T-helper 22 cell (primary cell): Measurements from ENCODE around the gene KMT2B.
"Not testable (repeated sequence)": the region's sequence is repeated elsewhere in the genome, so short reads cannot be mapped to it uniquely, and the experiment has no call there.

Experiments
- DNase-seq: peaks from one replicate; pipeline ENCODE4 v3.0.0-alpha.2; 2020; ENCODE audit warnings: low read depth

KMT2B gene

GRCh38 chr19:35757231-35757748 is 39.5 kb downstream of the KMT2B start:
- DNase-seq = no peak

GRCh38 chr19:35757749-35758608 is 40.2 kb downstream of the KMT2B start, which contains the start of gene PROSER3:
TSS of gene PROSER3 (plus strand) at chr19:35758176. CDS start at chr19:35758216, 40 bp downstream.
- DNase-seq = peak; percentile 99

GRCh38 chr19:35759697-35760096 is 41.9 kb downstream of the KMT2B start:
- DNase-seq = no peak

GRCh38 chr19:35760711-35761349 is 43.0 kb downstream of the KMT2B start:
- DNase-seq = no peak

- no peak for DNase-seq
Observed at GRCh38 chr19:35764432-35765315, 46.9 kb downstream of the KMT2B start.

GRCh38 chr19:35766571-35767104 is 48.8 kb downstream of the KMT2B start:
- DNase-seq = no peak

- DNase-seq = no peak
Observed at GRCh38 chr19:35767288-35768081, 49.7 kb downstream of the KMT2B start.

GRCh38 chr19:35768082-35768421 is 50.2 kb downstream of the KMT2B start:
- no peak for DNase-seq

- not testable (repeated sequence) for DNase-seq
Observed at GRCh38 chr19:35772362-35772761, 54.6 kb downstream of the KMT2B start.

GRCh38 chr19:35773020-35773806 is 55.4 kb downstream of the KMT2B start:
- no peak for DNase-seq

- DNase-seq = no peak
Observed at GRCh38 chr19:35774274-35775045, 56.7 kb downstream of the KMT2B start.

- no peak for DNase-seq
Observed at GRCh38 chr19:35775046-35775297, 57.2 kb downstream of the KMT2B start.

- peak; percentile 96 for DNase-seq
Observed at GRCh38 chr19:35775298-35776101, 57.7 kb downstream of the KMT2B start, which contains the start of gene ARHGAP33. TSS of gene ARHGAP33 (plus strand) at chr19:35775564. CDS start at chr19:35775659, 95 bp downstream.

GRCh38 chr19:35776102-35776788 is 58.4 kb downstream of the KMT2B start:
- no peak for DNase-seq

GRCh38 chr19:35777086-35777841 is 59.5 kb downstream of the KMT2B start:
- DNase-seq = no peak

GRCh38 chr19:35777961-35778360 is 60.2 kb downstream of the KMT2B start:
- DNase-seq = no peak

- no peak for DNase-seq
Observed at GRCh38 chr19:35779033-35779432, 61.2 kb downstream of the KMT2B start.
